ENCODE data around the gene CDK5R1. TPM values are rescaled to one million over a fixed set of nuclear protein-coding genes. Genes with fewer than 3 reads are reported as not detected.

The CDK5R1 gene
- polyA plus RNA-seq, 1 of the 3 experiments (the other 2 are of a cell fraction) = 1.4 TPM

DNA sequence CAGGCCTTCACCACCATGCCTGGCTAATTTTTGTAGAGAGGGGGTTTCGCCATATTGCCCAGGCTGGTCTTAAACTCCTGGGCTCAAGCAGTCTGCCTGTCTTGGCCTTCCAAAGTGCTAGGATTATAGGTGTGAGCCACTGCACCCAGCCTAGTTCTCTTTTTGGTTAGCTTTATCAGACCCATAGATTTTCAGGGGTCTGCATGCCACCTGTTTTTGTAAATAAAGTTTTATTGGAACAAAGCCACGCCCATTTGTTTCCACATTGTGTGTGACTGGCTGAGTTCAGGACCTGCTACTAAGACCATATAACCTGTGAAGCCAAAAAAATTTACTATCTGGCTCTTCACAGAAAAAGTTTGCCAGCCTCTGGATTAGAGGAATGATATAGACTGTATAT is 34.9 kb upstream of the CDK5R1 start (continued):
- TF ChIP-seq, protein P1, sequence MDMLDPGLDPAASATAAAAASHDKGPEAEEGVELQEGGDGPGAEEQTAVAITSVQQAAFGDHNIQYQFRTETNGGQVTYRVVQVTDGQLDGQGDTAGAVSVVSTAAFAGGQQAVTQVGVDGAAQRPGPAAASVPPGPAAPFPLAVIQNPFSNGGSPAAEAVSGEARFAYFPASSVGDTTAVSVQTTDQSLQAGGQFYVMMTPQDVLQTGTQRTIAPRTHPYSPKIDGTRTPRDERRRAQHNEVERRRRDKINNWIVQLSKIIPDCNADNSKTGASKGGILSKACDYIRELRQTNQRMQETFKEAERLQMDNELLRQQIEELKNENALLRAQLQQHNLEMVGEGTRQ (IDR thresholded peaks at IDR 0.05; ENCODE audit: borderline replicate concordance, low read depth, low read length) = no peak
- no peak for TF ChIP-seq MEF2A (IDR thresholded peaks at IDR 0.05; ENCODE audit: borderline replicate concordance, low read depth)

DNA sequence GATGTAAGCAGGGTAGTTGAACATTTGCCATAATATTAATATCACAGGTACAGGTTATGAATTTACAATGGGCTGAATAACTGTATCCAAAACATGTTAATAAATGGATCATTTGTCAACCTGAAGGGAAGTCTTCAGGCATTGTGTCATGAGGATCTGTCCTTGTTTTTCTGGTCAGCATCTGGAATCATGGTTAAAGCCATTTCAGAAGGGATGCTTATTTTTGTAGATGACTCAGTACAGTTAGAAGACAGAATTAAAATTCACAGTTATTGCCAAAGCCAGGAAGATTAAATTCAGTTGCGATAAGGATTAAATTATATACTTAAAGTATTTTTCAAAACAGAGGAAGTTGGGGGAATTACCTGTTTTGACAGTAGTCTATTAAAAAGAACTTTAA is 34.5 kb upstream of the CDK5R1 start:
- Histone ChIP-seq H3K36me3 (replicated peaks in 1 of 2; ENCODE audit: control insufficient read depth in 1 of 2, insufficient read depth in 2 of 2, low read length in 1 of 2) (peaks cover 66 to 88% of the 10 kb centered on the region in 2 experiments), H3K9me3 (no peaks in the 10 kb centered on the region), H3K27ac (ENCODE audit: low read depth in 2 of 2, low read length in 1 of 2) (no peak overlapping the region), H3K27me3 (ENCODE audit: insufficient read depth) (no peaks in the 10 kb centered on the region), H3K4me1 (ENCODE audit: control insufficient read depth in 1 of 2, insufficient read depth in 2 of 2, low read depth in 1 of 2, low read length in 1 of 2) (peaks cover 0 to 1% of the 10 kb centered on the region in 2 experiments; a peak in 1 of 4 replicates), H3K4me2 (no peak overlapping the region), H2AFZ (ENCODE audit: low read depth) (no peak overlapping the region), H3F3A (replicated peaks; ENCODE audit: insufficient read depth) (peaks cover 7% of the 10 kb centered on the region), H3K4me3 (ENCODE audit: low read depth in 2 of 2, low read length in 1 of 2) (no peak overlapping the region), H3K79me2 (ENCODE audit: insufficient read depth) (peaks cover 100% of the 10 kb centered on the region), H4K20me1 (ENCODE audit: insufficient read depth) (peaks cover 46% of the 10 kb centered on the region), H3K9ac (no peak overlapping the region), H3K9me2 (no peaks in the 10 kb centered on the region)
- TF ChIP-seq EP300 (IDR thresholded peaks at IDR 0.05; ENCODE audit: borderline replicate concordance in 1 of 2, low read depth in 1 of 2, low read length in 1 of 2) (no peak), SIN3A (IDR thresholded peaks at IDR 0.05; ENCODE audit: borderline replicate concordance, low read depth, low read length) (no peak), FOXJ3 (CRISPR knock-in tag; IDR thresholded peaks at IDR 0.05) (no peak), MXI1 (IDR thresholded peaks at IDR 0.05; ENCODE audit: low read depth, low read length) (no peak), POLR2AphosphoS5 (IDR thresholded peaks at IDR 0.05; ENCODE audit: low read depth, low read length) (no peak), FOXM1 (IDR thresholded peaks at IDR 0.05; ENCODE audit: low read depth) (no peak), TCF12 (IDR thresholded peaks at IDR 0.05) (no peak)
- WGBS (ENCODE audit: low lambda C conversion rate) = 100% methylated on average over 1 of the region's 1 CpG
- CTCF ChIA-PET = interaction anchor here (1.2 to 4.4 kb wide), 2 partner anchors 7 to 10 kb away, joined by 6 to 30 read pairs; partner anchors contain the start of gene PSMD11
- DNase-seq = no peak
- POLR2A ChIA-PET = no interaction called here

DNA sequence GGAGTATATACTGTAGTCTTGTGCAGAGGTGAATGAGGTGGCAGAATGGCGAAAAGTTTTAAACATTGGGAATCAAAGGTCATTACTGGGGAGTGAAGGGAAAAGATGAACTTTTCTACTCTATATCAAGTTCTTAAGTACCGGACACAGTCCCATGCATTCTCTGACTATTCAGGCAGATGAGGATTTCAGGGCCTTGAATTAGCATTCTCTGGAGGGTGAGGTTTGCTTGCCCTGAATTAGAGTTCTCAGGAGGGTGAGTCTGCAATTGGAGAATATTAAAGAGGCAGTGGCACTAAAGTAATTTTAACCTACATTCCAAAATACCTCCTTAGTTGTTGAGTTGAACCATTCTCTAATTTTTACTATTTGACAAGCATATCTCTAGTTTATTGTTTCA is 33.4 kb upstream of the CDK5R1 start:
- TF ChIP-seq GABPA (IDR thresholded peaks at IDR 0.05; ENCODE audit: low read depth) (no peak), RXRA (IDR thresholded peaks at IDR 0.05; ENCODE audit: borderline replicate concordance, low read depth) (no peak), ELF1 (IDR thresholded peaks at IDR 0.05) (no peak), FOSL2 (IDR thresholded peaks at IDR 0.05; ENCODE audit: borderline replicate concordance, low read depth) (no peak), POLR2AphosphoS5 (IDR thresholded peaks at IDR 0.05; ENCODE audit: low read depth, low read length) (no peak), EP300 (IDR thresholded peaks at IDR 0.05; ENCODE audit: borderline replicate concordance in 1 of 2, low read depth in 1 of 2, low read length in 1 of 2) (no peak), TAF1 (IDR thresholded peaks at IDR 0.05; ENCODE audit: borderline replicate concordance, low read depth, low read length) (no peak), YY1 (IDR thresholded peaks at IDR 0.05; ENCODE audit: low read depth) (no peak), MXI1 (IDR thresholded peaks at IDR 0.05; ENCODE audit: low read depth, low read length) (no peak), NFIC (IDR thresholded peaks at IDR 0.05; ENCODE audit: borderline replicate concordance) (no peak)
- TF ChIP-seq, protein P1 (IDR thresholded peaks at IDR 0.05; ENCODE audit: borderline replicate concordance, low read depth, low read length) = no peak
- TF ChIP-seq, protein P2, sequence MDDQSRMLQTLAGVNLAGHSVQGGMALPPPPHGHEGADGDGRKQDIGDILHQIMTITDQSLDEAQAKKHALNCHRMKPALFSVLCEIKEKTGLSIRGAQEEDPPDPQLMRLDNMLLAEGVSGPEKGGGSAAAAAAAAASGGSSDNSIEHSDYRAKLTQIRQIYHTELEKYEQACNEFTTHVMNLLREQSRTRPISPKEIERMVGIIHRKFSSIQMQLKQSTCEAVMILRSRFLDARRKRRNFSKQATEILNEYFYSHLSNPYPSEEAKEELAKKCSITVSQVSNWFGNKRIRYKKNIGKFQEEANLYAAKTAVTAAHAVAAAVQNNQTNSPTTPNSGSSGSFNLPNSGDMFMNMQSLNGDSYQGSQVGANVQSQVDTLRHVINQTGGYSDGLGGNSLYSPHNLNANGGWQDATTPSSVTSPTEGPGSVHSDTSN (IDR thresholded peaks at IDR 0.05) = no peak
- TF ChIP-seq, protein P3, sequence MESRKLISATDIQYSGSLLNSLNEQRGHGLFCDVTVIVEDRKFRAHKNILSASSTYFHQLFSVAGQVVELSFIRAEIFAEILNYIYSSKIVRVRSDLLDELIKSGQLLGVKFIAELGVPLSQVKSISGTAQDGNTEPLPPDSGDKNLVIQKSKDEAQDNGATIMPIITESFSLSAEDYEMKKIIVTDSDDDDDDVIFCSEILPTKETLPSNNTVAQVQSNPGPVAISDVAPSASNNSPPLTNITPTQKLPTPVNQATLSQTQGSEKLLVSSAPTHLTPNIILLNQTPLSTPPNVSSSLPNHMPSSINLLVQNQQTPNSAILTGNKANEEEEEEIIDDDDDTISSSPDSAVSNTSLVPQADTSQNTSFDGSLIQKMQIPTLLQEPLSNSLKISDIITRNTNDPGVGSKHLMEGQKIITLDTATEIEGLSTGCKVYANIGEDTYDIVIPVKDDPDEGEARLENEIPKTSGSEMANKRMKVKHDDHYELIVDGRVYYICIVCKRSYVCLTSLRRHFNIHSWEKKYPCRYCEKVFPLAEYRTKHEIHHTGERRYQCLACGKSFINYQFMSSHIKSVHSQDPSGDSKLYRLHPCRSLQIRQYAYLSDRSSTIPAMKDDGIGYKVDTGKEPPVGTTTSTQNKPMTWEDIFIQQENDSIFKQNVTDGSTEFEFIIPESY (IDR thresholded peaks at IDR 0.05; ENCODE audit: borderline replicate concordance, low read depth) = no peak
- ChIA-PET POLR2A (no interaction called here), CTCF (interaction anchor here (0.5 to 4.4 kb wide), 5 partner anchors 8 to 483 kb away, joined by 3 to 30 read pairs (median 3); partner anchors contain the start of gene PSMD11)
- DNase-seq = no peak
- Histone ChIP-seq H3K9ac (no peak overlapping the region), H3K4me3 (ENCODE audit: low read depth in 2 of 2, low read length in 1 of 2) (no peak overlapping the region), H2AFZ (ENCODE audit: low read depth) (no peak overlapping the region), H3K9me3 (no peaks in the 10 kb centered on the region), H3K9me2 (no peaks in the 10 kb centered on the region), H3K4me1 (ENCODE audit: control insufficient read depth in 1 of 2, insufficient read depth in 2 of 2, low read depth in 1 of 2, low read length in 1 of 2) (no peaks in the 10 kb centered on the region), H3K4me2 (no peak overlapping the region), H4K20me1 (ENCODE audit: insufficient read depth) (peaks cover 43% of the 10 kb centered on the region), H3F3A (replicated peaks; ENCODE audit: insufficient read depth) (peaks cover 7% of the 10 kb centered on the region), H3K36me3 (replicated peaks in 1 of 2; ENCODE audit: control insufficient read depth in 1 of 2, insufficient read depth in 2 of 2, low read length in 1 of 2) (peaks cover 64 to 85% of the 10 kb centered on the region in 2 experiments), H3K27me3 (ENCODE audit: insufficient read depth) (no peaks in the 10 kb centered on the region), H3K79me2 (ENCODE audit: insufficient read depth) (peaks cover 100% of the 10 kb centered on the region), H3K27ac (ENCODE audit: low read depth in 2 of 2, low read length in 1 of 2) (no peak overlapping the region)
- 98% methylated on average over 2 of the region's 2 CpGs for WGBS (ENCODE audit: low lambda C conversion rate)

Measured in SK-N-SH (cell line).